ENCODE data around the gene PROKR1.
A peak's percentile ranks its signal among the peaks of the same experiment; 100 is the strongest.
"Not testable (repeated sequence)": the region's sequence is repeated elsewhere in the genome, so short reads cannot be mapped to it uniquely, and the experiment has no call there.

Gene PROKR1

GRCh38 chr2:68643011-68643873, at the start of gene PROKR1:
Gene PROKR1 (plus strand): TSS chr2:68643579. CDS start chr2:68645822, 2,243 bp downstream.
- peak within 1 kb of the TSS; percentile 75 for H3K9ac ChIP-seq (ENCODE audit: low read depth, low read length)
- H3K4me1 ChIP-seq (ENCODE audit: insufficient read depth, low read length) = no peaks in the 10 kb centered on the region
- H3K9me3 ChIP-seq (ENCODE audit: control insufficient read depth, insufficient read depth, low read length) = no peaks in the 10 kb centered on the region
- H3K36me3 ChIP-seq (ENCODE audit: insufficient read depth, low read length) = no peaks in the 10 kb centered on the region

DNA sequence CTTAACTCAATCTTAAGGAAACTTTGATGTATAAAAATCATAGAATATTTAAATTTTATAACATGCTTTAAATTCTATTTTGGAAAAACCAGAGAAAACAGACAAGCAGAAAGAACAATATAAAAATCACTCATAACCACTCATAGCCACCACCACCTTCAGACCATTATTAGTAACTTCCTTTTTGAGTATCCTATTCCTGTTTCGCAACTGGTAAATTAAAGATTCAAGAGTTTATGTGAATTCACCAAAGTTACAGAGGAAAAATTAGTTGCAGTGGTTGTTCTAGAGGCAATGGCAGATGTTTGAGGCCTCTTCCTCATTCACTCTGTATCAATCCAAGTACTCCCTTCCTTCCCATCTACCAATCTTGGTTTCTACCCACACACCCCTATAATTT, 49.3 kb upstream of the PROKR1 start:
- H3K9ac ChIP-seq (ENCODE audit: low read depth, low read length) = no peak overlapping the region
- H3K36me3 ChIP-seq (ENCODE audit: insufficient read depth, low read length) = no peaks in the 10 kb centered on the region
- H3K9me3 ChIP-seq (ENCODE audit: control insufficient read depth, insufficient read depth, low read length) = no peaks in the 10 kb centered on the region
- no peaks in the 10 kb centered on the region for H3K4me1 ChIP-seq (ENCODE audit: insufficient read depth, low read length)

GRCh38 chr2:68594674-68595492, 48.5 kb upstream of the PROKR1 start:
- Histone ChIP-seq H3K9me3 (ENCODE audit: control insufficient read depth, insufficient read depth, low read length) (no peaks in the 10 kb centered on the region), H3K4me1 (ENCODE audit: insufficient read depth, low read length) (no peaks in the 10 kb centered on the region), H3K36me3 (ENCODE audit: insufficient read depth, low read length) (no peaks in the 10 kb centered on the region), H3K9ac (ENCODE audit: low read depth, low read length) (no peak overlapping the region)

DNA sequence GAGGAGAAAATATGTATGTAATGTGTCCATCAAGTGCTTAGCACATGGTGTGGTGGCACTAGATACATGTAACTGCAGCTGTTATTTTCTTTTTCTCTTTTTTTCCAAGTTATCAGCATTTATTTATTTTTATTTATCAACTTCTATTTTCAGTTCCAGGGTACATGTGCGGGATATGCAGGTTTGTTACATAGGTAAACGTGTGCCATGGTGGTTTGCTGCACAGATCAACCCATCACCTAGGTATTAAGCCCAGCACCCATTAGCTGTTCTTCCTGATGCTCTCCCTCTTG, 47.9 kb upstream of the PROKR1 start:
- not testable (repeated sequence) for H3K9ac ChIP-seq (ENCODE audit: low read depth, low read length); H3K4me1 ChIP-seq (ENCODE audit: insufficient read depth, low read length); H3K36me3 ChIP-seq (ENCODE audit: insufficient read depth, low read length); H3K9me3 ChIP-seq (ENCODE audit: control insufficient read depth, insufficient read depth, low read length)

DNA sequence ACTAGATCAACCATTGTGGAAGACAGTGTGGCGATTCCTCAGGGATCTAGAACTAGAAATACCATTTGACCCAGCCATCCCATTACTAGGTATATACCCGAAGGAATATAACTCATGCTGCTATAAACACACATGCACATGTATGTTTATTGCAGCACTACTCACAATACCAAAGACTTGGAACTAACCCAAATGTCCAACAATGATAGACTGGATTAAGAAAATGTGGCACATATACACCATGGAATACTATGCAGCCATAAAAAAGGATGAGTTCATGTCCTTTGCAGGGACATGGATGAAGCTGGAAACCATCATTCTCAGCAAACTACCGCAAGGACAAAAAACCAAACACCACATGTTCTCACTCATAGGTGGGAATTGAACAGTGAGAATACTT, 42.9 kb upstream of the PROKR1 start:
- not testable (repeated sequence) for H3K4me1 ChIP-seq (ENCODE audit: insufficient read depth, low read length); H3K36me3 ChIP-seq (ENCODE audit: insufficient read depth, low read length); H3K9me3 ChIP-seq (ENCODE audit: control insufficient read depth, insufficient read depth, low read length); H3K9ac ChIP-seq (ENCODE audit: low read depth, low read length)

DNA sequence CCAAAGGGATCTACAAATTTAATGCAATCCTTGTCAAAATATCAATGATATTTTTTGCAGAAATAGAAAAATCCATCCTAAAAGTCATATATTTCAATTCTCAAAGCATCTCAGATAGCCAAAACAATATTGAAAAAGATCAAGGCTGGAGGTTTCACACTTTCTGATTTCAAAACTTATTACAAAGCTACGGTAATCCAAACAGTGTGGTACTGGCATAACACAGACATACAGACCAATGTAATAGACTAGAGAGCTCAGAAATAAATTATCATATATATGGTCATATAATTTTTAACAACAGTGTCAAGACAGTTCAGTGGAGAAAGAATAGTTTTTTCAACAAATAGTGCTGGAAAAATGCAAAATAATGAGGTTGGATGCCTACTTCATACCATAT, 40.3 kb upstream of the PROKR1 start:
- no peaks in the 10 kb centered on the region for H3K36me3 ChIP-seq (ENCODE audit: insufficient read depth, low read length)
- H3K4me1 ChIP-seq (ENCODE audit: insufficient read depth, low read length) = no peaks in the 10 kb centered on the region
- H3K9ac ChIP-seq (ENCODE audit: low read depth, low read length) = no peak overlapping the region
- no peaks in the 10 kb centered on the region; the same call in 1 of the 2 replicates for H3K9me3 ChIP-seq (ENCODE audit: control insufficient read depth, insufficient read depth, low read length)

DNA sequence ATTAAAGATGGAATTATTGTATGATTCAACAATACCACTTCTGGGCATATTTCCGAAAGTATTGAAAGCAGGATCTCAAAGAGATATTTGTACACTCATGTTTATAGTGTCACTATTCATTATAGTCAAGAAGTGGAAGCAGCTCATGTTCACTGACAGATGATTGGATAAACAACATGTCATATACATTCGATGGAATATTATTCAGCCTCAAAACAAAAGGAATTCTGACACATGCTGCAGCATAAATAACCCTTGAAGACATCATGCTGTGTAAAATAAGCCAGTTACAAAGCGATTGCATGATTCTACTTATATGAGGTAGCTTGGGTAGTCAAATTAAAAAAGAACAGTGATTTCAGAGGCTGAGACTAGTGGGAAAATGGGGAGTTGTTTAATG, 39.3 kb upstream of the PROKR1 start:
- no peaks in the 10 kb centered on the region for H3K36me3 ChIP-seq (ENCODE audit: insufficient read depth, low read length)
- H3K9ac ChIP-seq (ENCODE audit: low read depth, low read length) = no peak overlapping the region
- no peaks in the 10 kb centered on the region for H3K4me1 ChIP-seq (ENCODE audit: insufficient read depth, low read length)
- no peaks in the 10 kb centered on the region; the same call in 1 of the 2 replicates for H3K9me3 ChIP-seq (ENCODE audit: control insufficient read depth, insufficient read depth, low read length)

DNA sequence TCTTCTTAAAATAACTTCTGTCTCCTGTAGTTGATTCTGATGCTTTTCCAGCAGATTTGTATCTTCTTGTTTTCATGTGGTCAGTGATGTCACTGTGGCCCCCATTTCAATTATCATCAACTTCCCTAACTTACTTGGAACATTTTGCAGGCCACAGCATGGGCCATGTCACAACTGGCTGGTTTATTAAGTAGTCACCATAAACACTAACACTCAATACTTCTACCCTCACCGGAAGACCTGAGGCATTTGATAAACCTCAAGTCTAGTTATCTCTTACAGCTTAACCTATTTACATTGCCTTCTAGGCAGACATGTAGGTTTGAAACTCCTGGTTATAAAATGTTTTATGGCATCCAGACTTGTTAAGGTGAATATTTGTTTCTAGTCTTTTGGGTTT, 37.4 kb upstream of the PROKR1 start:
- H3K36me3 ChIP-seq (ENCODE audit: insufficient read depth, low read length) = no peaks in the 10 kb centered on the region
- H3K9me3 ChIP-seq (ENCODE audit: control insufficient read depth, insufficient read depth, low read length) = no peaks in the 10 kb centered on the region; the same call in 1 of the 2 replicates
- H3K9ac ChIP-seq (ENCODE audit: low read depth, low read length) = no peak overlapping the region
- no peaks in the 10 kb centered on the region for H3K4me1 ChIP-seq (ENCODE audit: insufficient read depth, low read length)

DNA sequence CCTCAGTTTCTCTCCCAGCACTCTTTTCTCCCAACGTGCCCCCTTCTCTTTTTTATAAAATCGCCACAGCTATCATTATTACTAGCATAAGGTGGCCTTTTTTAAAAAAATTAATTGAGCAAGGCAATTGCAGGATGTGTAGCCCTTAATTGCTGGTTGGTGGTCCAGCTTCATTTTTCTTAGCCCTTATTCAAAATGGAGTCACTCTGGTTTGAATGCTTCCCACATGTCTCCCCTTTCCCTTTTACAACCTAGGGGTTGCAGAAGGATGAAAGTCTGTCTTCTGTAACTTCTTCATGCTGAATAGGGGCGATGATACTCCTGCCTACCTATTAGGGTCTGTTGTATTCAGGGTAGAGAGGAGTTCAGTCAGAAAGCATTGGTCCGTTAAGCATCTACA, 36.6 kb upstream of the PROKR1 start:
- no peaks in the 10 kb centered on the region; the same call in 1 of the 2 replicates for H3K9me3 ChIP-seq (ENCODE audit: control insufficient read depth, insufficient read depth, low read length)
- no peak overlapping the region for H3K9ac ChIP-seq (ENCODE audit: low read depth, low read length)
- H3K36me3 ChIP-seq (ENCODE audit: insufficient read depth, low read length) = no peaks in the 10 kb centered on the region
- H3K4me1 ChIP-seq (ENCODE audit: insufficient read depth, low read length) = no peaks in the 10 kb centered on the region

- Histone ChIP-seq H3K9me3 (ENCODE audit: control insufficient read depth, insufficient read depth, low read length) (no peaks in the 10 kb centered on the region), H3K9ac (ENCODE audit: low read depth, low read length) (no peak overlapping the region), H3K36me3 (ENCODE audit: insufficient read depth, low read length) (no peaks in the 10 kb centered on the region), H3K4me1 (ENCODE audit: insufficient read depth, low read length) (no peaks in the 10 kb centered on the region)
Measured at GRCh38 chr2:68607837-68608236, 35.5 kb upstream of the PROKR1 start.

DNA sequence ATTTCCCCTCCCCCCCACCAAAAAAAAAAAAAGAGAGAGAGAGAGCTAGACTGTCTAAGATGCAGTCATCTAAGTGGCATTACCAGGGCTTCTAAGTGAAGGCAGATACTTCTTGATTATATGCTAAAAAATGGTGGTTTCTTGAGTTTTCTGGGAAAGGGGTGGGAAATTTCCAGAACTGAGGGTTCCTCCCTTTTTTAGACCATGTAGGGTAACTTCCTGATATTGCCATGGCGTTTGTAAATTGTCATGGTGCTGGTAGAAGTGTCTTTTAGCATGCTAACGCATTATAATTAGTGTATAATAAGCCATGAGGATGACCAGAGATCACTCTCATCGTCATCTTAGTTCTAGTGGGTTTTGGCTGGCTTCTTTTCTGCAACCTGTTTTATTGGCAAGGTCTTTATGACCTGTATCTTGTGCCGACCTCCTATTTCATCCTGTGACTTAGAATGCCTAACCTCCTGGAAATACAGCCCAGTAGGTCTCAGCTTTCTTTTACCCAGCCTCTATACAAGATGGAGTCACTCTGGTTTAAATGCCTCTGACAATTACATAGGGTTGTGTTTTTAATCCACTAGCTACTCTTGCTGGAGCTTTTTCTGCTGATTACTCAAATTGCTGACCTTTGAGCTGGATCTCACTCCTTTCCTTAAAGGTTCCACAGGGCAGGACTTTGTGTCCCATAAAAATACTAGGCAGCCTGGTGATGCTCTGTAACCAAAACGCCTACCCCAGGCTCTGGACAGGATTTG, 30.4 kb upstream of the PROKR1 start:
- no peak overlapping the region for H3K9ac ChIP-seq (ENCODE audit: low read depth, low read length)
- H3K36me3 ChIP-seq (ENCODE audit: insufficient read depth, low read length) = no peaks in the 10 kb centered on the region
- H3K9me3 ChIP-seq (ENCODE audit: control insufficient read depth, insufficient read depth, low read length) = no peaks in the 10 kb centered on the region
- H3K4me1 ChIP-seq (ENCODE audit: insufficient read depth, low read length) = no peaks in the 10 kb centered on the region

GRCh38 chr2:68620772-68621171, 22.6 kb upstream of the PROKR1 start:
- H3K9ac ChIP-seq (ENCODE audit: low read depth, low read length) = no peak overlapping the region
- H3K36me3 ChIP-seq (ENCODE audit: insufficient read depth, low read length) = no peaks in the 10 kb centered on the region
- H3K4me1 ChIP-seq (ENCODE audit: insufficient read depth, low read length) = no peaks in the 10 kb centered on the region
- 0 out of 2 replicates have a peak, but pooled peaks cover 6% of the 10 kb centered on the region for H3K9me3 ChIP-seq (ENCODE audit: control insufficient read depth, insufficient read depth, low read length)

DNA sequence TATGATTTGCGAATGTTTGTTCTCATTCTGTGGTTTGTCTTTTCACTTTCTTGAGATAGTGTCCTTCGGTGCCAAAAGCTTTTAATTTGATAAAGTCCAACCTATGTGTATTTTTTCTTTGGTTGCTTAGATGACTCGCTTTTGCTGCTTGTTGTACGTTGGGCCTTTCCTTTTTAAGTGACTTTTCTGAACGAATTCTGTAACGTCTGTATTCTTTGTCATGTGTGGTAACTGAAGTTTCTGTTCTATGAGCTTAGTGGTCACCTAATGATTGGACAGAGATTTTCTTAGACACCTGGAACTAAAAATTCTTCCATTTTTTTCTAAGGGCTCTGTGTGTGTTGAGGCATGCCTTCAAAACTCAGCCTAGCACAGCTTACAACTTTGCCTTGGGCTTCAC, 19.6 kb upstream of the PROKR1 start:
- no peak overlapping the region for H3K9ac ChIP-seq (ENCODE audit: low read depth, low read length)
- no peaks in the 10 kb centered on the region for H3K4me1 ChIP-seq (ENCODE audit: insufficient read depth, low read length)
- H3K36me3 ChIP-seq (ENCODE audit: insufficient read depth, low read length) = no peaks in the 10 kb centered on the region
- 0 out of 2 replicates have a peak, but pooled peaks cover 6% of the 10 kb centered on the region for H3K9me3 ChIP-seq (ENCODE audit: control insufficient read depth, insufficient read depth, low read length)

GRCh38 chr2:68627615-68628014, 15.8 kb upstream of the PROKR1 start:
- H3K9me3 ChIP-seq (ENCODE audit: control insufficient read depth, insufficient read depth, low read length) = 0 out of 2 replicates have a peak, but pooled peaks cover 4% of the 10 kb centered on the region
- H3K9ac ChIP-seq (ENCODE audit: low read depth, low read length) = no peak overlapping the region
- H3K4me1 ChIP-seq (ENCODE audit: insufficient read depth, low read length) = no peaks in the 10 kb centered on the region

More at GRCh38 chr2:68627615-68628014, 15.8 kb upstream of the PROKR1 start:
- no peaks in the 10 kb centered on the region for H3K36me3 ChIP-seq (ENCODE audit: insufficient read depth, low read length)

Measured in ES-I3 (cell line).